Hepatocyte (in vitro differentiated cells): ENCODE data around the gene KIF1B.

Experiments
- CTCF ChIP-seq: fragments of 200-600 bp; sonication (generic); IDR thresholded peaks from 2 replicates; pipeline ENCODE4 v1.5.1; 2016; ENCODE audit warnings: antibody characterized with exemption, mild to moderate bottlenecking; ENCODE audit not compliant: poor library complexity
- EZH2 ChIP-seq: fragments of 200-600 bp; sonication (generic); IDR thresholded peaks from 2 replicates; pipeline ENCODE4 v1.6.1; 2016; ENCODE audit warnings: antibody characterized with exemption, mild to moderate bottlenecking, borderline replicate concordance

- TF ChIP-seq EZH2, result no peak
- no peak for TF ChIP-seq CTCF
These were observed 112.5 kb downstream of the KIF1B start for GRCh38 chr1:10322821-10323220.
